HG02798 (cell line): ENCODE measurements around the gene SLC45A1.
"Not testable (repeated sequence)": the region's sequence is repeated elsewhere in the genome, so short reads cannot be mapped to it uniquely, and the experiment has no call there.

Source experiments
- ATAC-seq: cut with Tn5 transposase; IDR thresholded peaks from one replicate; pipeline ENCODE4 v1.9.1; 2021; ENCODE audit warnings: mild to moderate bottlenecking; ENCODE audit not compliant: unreplicated experiment, poor library complexity

The SLC45A1 gene

DNA sequence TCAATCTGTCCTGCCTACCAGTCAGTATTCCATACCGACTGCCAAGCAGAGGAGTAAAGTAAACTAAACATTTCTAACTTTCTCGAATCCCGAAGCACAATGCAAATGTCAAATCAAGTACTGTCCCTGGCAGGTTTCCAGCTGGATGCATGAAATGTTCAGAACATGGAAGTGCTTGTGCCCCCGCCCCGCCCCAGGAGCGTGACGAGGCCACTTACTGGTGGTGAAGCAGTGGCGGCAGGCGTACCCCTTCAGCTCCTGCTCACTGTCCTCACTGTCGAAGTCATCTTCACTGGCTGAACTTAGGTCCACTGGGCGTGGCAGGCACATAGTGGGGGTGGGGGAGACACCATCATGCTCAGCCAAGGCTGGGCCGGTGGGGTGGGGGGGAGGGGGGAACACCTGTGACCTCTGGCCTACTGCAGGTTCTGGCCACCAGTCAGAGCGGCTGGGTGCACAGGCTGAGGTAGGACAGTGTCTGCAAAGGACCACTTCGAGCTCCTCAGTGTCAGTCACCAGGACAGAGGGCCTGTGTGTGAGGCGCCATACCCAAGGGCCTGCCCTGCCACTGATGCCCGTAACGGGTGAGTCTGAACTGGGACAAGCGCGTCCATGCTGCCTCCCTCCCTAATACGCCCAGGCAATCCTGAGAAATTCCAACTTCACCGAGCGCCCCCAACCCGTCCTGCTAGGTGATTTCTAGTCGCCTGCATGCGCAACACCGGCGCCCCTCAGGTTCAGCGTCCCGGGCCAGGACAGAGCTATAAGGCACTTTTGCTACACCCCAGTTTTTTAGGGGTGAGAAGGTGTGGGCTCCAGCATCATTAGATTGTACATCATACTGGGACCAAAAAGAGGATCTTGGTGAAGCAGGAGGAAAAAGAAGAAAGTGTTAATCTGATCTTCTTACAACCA lies 46.9 kb downstream of the SLC45A1 start:
- no peak for ATAC-seq

DNA sequence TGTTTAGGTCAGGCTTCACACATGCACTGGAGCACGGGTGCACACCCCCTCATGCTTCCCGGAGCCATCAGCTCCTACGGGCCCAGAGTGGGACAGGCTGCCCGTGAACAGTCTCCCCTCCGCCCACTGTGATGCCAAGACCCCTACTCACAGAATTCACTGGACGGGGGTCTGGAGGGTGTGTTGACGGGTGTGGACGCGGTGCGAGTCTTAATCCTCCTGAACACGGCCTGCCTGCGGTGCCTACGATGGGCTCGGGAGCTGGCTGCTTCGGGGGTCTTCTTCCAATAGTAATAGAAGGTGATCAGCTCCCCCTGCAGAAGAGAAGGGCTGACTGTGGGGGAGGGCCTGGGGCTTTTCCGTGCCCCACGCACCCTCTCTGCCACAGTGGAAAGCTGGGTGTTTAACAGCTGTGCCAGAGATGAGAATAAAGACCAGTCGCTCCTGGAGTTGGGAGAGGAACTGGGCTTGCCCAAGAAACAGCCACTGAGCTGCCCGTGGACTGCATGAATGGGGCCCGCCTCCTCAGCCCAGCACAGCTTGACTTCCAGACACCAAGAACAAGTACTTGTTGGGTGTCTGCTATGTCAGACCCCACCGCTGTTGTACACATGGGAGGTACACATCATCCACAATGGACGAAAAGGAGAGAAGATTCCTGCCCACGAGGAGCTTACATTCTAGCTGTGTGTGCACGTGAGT lies 47.9 kb downstream of the SLC45A1 start:
- no peak for ATAC-seq

DNA sequence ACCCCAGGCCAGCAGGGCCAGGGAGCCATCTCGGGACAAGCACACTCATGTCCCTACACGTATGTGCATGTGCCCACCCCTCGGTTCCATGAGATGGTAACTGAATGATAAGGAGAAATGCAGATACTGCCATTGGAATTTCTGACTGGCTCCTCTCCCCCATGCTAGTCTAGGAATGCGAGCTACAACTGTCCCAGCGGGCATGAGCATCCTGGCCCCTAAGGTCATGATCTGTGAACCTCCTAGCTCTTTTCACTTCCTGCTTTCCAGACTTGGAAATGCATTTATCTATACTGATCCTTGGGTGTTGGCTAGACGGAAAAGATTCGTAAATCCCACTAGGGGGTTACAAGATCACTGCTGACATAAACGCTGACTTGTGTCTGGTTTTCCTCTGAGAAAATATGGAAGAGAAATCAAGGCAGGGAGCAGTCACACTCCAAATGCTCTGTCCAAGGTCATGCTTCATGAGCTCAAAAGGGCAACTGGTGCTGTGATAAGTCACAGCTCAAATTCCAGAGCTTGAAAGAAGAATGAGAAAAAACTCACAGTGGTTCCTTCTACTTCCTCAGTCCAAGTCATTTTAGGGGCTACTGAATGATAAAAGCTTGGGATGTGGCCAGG lies 49.8 kb downstream of the SLC45A1 start:
- ATAC-seq = no peak

DNA sequence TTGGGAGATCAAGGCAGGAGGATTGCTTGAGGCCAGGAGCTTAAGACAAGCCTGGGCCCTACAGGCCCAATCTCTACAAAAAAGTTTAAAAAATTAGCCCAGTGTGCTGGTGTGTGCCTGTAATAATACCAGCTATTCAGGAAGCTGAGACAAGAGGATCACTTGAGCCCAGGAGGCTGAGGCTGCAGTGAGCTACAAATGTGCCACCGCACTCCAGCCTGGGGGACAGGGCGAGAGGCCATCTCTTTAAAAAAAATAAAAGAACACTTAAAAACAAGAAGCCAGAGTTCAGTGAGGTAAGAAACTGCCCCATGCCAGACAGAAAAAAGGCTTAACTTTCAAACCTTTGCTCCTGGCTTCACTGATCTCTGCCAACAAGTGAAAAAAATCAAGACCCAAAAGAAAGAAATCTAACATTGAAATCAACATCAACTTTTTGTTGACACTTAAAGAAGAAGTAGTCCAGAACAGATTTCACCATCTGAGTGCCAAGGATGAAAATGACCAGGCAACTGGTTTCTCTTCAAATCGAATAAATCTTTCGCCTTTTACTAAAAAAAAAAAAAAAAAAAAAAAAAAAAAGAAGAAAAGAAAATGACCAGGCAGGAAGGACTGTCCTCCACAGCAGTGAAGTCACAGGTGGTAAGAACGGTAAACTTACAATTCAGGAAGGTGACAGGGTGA lies 51.2 kb downstream of the SLC45A1 start:
- no peak for ATAC-seq

DNA sequence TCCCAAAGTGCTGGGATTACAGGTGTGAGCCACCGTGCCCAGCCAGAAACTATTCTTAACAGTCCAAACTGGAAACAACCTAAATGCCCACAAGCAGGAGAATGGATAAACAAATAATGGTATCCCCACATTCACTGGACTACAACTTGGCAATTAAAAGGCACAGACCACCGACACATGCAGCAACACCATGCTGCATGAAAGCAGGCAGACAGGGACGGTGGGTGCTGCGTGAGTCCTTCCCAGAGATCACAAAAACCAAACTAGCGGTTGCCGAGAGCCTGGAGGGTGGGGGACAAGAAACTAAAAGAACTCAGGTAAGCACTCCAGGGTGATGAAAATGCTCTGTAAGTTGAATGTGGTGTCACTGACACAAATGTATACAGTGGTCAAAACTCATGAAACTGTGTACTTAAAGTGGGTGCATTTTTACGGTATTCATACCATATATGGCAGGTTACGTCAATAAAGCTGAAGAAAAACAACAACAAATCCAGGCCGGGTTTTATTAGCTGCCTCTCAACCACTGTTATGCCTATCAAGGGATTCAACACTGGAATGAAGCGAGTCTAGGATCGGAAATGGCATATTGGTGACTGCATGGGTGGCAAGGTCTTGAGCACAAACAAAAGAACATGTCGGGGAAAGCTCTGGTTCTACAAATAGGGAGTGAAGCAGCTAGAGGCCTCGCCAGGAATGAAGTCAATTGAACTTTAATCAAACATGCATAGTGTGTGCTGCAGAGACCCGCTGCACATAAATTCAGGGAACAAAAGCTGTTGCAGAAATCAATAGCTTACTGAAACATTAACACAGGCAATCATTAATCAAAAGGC lies 52.4 kb downstream of the SLC45A1 start:
- ATAC-seq = no peak

DNA sequence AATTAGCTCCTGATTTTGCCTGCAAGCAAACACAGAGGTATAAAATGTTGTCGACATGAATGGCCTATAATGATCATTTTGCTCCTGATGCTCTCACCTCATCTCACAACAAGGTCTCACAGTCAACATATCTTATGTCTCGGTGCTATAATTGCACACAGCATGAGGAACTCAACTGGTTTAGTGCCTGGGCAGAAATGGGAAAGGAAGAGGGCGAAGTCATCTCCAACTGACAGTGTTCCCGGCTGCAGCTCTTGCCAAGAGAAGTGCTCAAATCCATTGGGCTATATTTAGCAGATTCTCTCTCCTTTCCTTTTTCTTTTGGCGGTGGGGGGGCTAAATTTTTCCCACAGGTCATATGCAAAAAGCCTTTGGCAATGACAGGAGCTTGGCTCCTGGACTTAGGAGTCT lies 53.0 kb downstream of the SLC45A1 start:
- ATAC-seq = no peak

DNA sequence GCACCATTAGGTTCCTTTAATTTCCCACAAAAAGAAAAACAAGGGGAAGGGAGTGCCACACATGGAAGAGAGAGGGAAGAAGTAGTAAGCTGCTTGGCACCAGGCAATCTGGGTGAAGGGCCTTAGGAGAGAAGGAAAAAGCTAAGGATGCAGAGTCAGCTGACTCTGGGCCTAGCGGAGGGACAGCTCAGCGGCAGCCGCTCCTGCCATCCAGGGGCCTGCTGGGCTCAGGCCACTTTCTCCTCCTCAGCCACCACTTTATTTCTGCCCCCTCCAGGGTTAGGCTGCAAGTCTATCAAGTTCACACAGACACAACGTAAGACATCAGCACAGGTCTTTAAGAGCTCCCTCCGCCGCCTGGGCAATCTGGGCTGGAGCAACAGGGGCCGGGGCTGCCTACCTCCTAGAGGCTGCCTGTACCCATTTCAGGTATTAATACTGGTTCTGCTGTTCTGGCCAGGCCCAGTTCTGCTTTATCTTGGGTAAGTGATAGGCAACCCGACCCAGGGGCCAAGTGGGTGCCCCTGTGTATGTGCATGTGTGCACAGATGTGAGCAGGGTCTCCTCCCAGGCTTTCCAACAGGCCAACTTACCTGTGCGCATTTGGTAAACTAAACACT lies 53.6 kb downstream of the SLC45A1 start:
- ATAC-seq = no peak

DNA sequence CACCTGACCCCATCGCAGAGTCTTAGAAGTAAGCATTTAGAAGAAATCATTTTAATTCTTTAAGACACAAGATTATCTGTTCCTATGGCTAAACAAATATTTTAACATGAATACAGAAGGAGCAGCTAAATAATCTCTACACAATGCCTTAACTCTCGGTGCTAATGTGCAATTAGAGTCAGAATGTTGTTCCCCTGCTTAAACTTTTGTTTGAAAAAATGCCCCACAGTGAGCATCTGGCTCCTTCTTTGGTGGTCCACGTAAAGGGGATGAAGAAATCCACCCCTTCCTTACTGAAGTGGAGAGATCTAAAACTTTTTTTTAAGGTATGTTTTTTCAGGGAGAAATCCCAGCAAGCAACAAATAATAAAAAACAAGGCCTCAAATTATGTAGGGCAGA lies 55.2 kb downstream of the SLC45A1 start:
- ATAC-seq = no peak

DNA sequence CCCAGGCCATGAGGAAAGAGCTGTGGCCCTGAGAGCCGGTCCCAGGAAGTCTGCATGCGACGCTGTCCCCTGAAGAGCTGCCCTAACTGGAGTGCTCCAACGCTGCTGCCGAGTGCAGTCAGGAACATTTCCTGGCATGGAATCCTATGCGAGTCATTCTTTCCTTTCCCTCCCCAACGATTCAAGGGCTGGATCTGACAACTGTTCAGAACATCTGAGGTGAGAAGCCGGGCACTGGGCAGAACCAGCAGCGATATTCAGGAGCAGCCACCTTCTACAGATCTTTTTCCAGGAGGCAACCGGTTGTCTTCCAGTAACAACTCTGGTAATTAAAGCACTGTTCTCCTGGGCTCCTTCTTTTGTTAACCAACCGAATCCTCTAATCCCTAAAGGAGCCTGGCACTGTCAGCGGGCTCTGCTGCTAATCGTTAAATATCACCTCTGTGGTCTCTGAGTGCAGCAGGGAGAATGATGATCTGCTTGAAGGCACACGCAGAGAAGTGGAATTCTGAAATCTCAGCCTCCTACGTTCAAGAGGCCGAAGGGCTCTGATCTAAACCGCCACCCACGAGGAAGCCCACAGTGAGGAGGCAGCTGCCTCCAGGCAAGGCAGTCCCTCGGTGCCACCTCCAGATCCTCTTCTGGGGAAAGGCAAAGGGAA lies 55.8 kb downstream of the SLC45A1 start:
- no peak for ATAC-seq

DNA sequence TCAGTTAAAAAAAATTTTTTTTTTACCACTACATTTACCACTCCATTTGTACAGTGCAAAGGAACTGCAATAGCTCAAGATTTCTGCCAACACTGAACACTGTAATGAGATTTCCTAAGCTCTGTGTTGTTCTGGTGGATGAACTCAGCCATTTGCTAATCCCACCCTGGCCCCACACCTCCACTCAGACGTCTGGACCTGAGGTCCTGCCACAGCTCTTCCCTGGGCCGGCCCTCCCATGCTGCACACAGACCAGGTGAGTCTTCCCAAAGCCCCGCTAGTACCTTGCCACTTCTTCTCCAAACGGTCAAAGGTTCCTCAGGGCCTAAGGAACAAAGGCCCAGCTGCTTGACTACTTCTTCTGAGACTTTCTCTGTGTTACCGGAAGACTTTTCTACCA lies 56.4 kb downstream of the SLC45A1 start:
- no peak for ATAC-seq

DNA sequence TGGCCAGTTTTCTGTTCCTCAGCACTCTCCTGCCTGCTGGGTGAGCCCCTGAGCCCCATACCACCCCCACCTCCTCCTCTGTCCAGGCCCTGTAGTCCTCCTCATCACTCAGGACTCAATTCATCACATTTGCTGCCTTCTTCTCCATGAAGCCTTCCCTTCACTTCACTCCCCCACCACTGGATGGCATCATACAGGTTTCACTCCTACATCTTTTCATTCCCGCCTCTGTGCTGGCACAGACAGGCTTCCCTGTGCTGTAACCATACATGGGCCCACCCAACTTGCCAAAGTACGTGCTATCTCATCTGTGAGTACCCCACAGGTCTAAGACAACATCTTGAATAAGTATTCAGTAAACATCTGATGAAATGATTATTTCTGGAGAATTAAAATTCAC lies 56.9 kb downstream of the SLC45A1 start:
- no peak for ATAC-seq

DNA sequence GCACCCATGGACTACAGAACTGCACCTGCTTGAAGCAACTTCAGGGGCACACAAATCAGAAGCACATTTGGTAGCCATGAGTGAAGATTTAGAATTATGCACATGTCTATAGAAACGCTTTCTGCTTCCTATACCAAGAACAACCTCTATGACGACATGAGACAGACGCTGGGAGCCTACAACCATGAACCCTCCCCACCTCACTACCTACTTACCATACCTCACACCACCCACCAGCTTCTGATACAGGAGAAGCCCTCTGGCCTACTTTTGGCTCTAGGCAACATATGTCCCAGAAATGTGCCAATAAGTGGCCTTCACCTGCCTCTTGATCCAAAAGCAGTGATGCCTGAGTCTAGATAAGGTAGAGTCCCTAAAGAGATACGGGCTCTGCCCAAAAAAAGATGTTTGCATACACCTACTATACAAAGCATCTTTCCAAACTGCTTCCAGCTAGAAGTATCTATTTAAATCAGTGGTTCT lies 58.5 kb downstream of the SLC45A1 start:
- no peak for ATAC-seq

DNA sequence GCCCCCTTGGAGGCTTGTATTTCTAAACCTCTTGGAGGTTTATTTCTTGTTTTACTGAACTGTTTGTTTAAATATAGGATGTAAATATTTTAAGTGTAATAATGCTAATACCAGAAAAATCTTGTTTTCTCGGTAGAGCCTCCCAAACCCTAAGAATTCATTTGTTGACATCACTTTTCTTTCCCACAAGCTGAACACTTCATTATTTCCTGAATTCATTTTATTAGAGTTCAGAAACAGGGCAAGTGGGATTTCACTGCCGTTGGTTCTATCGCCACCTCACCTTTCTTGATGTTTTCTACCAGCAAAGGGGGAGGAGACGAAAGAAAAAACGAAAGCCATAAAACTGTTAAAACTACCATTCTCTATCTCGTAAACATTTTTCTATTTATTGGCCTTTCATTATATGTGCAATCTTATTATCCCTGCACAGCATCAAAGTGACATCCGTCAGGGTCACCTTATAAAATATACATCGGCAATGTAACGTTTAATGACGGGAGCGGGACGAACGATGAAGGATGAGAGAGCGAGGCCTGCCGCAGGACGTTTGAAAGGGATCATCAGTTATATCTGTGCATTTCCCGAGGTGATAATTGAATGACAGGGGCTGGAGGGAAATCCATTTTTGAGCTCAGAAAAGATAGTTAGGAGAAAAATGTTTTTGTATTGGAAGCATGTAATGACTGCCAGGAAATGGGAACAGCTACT lies 59.5 kb downstream of the SLC45A1 start:
- no peak for ATAC-seq

DNA sequence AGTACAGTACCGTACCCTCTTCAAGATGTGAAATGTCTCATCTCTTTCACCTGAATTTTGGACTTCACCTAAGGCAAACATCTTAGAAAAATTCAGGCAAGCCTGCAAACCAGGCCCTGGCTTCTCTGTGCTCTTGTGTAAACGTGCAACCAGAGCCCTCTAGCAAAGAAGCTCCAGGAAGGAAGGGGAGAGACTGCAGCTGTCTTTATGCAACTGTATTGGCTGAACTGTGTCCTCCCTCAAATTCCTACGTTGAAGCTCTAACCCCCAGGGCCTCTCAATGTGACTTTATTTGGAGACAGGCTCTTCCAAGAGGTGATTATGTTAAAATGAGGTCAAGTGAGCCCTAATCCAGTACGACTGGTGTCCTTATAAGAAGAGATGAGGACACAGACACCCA lies 60.3 kb downstream of the SLC45A1 start:
- ATAC-seq = no peak

DNA sequence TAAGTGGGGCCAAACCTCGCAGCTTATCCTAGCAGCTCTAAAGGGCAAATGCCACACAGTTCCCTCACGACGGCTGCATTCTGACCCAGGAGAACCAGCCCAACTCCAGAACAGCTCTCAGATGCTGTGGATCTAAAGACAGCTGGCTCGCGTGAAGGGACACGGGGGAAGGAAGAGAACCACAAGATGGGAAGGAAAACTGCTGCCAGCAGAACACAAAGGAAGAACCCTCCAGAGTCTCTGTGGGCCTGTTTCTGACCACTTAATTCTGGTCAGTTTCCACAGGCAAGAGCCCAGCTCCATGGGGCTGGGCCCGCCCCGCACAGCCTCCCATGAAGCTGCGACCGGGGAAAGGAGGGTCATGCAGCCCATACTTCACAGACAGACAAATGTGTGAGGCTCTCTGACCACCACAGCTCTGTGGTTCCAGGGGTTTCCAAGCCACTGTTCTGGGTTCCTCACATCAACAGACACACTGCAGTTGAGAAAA lies 61.1 kb downstream of the SLC45A1 start:
- no peak for ATAC-seq

DNA sequence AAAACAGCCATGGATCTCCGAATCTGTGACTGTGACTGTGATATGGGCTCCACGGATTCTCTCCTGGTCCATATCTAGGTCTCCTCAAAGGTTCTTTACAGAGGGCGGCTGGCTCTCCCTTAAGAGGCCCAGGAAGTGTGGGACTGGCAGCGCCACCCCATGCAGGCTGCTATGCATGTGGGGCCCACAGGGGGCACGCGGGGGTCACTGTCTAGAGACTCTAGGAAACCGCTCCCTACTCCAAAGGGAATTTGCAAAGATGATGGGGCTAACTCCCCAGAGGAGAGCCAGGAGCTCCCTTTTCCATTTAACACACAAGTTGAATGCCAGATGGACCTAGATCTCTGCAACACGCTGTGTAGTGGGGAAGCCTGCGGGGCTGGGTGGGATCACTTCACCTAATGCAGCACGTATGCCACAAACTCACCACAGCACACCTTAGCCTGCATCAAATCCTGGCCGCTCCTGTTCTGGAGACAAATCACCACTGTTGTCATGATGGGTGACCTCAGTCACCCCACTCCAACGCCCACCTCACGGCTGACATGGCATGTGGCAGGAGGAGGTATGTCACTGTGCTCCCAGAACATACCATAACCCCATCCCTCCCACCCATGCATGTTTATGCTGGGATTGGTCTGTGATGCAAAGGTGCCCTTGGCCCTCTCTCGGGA lies 61.7 kb downstream of the SLC45A1 start:
- ATAC-seq = no peak

DNA sequence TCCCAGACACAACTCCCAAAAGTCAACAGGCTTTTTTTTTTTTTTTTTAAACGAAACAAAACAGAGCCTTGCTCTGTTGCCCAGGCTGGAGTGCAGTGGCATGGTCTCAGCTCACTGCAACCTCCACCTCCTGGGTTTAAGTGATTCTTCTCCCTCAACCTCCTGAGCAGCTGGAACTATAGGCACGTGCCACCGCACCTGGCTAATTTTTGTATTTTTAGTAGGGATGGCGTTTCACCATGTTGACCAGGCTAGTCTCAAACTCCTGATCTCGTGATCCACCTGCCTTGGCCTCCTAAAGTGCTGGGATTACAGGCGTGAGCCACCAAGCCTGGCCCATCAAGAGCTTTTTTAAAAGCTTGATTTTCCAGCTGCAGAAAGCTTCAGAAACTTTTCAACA lies 62.4 kb downstream of the SLC45A1 start:
- ATAC-seq = not testable (repeated sequence)
